HG03432 (cell line): ENCODE data around the gene ATXN7.

ENCODE experiments used
- ATAC-seq: cut with Tn5 transposase; IDR thresholded peaks from one replicate; pipeline ENCODE4 v1.9.1; 2021; ENCODE audit warnings: mild to moderate bottlenecking, moderate library complexity; ENCODE audit not compliant: unreplicated experiment

Gene ATXN7

GRCh38 chr3:63863150-63864007 lies at the start of gene ATXN7, which contains the start of gene THOC7:
ATXN7 (plus strand) TSS chr3:63863867; CDS start chr3:63912599, 48,732 bp downstream.
THOC7 (minus strand) TSS chr3:63863805; CDS start chr3:63863790, 15 bp downstream.
- ATAC-seq, result peak; percentile 77

- ATAC-seq, result no peak
These were observed 49.4 kb upstream of the ATXN7 start for GRCh38 chr3:63814237-63814636.

- no peak for ATAC-seq
These were observed 46.4 kb upstream of the ATXN7 start for GRCh38 chr3:63817225-63817624.

GRCh38 chr3:63818282-63819150 lies 45.2 kb upstream of the ATXN7 start:
- ATAC-seq, result peak; percentile 84

- no peak for ATAC-seq
These were observed 44.6 kb upstream of the ATXN7 start, which contains the start of gene C3orf49 for GRCh38 chr3:63819151-63819398. C3orf49 (plus strand) TSS chr3:63819299; CDS start chr3:63819472, 173 bp downstream.

- no peak for ATAC-seq
These were observed 39.4 kb upstream of the ATXN7 start for GRCh38 chr3:63824309-63824708.

GRCh38 chr3:63830526-63830925 lies 33.1 kb upstream of the ATXN7 start:
- ATAC-seq, result no peak

GRCh38 chr3:63832395-63832794 lies 31.3 kb upstream of the ATXN7 start:
- no peak for ATAC-seq

- no peak for ATAC-seq
These were observed 22.0 kb upstream of the ATXN7 start for GRCh38 chr3:63841704-63842103.

GRCh38 chr3:63842127-63842526 lies 21.5 kb upstream of the ATXN7 start:
- no peak for ATAC-seq

- no peak for ATAC-seq
These were observed 18.5 kb upstream of the ATXN7 start for GRCh38 chr3:63845215-63845614.

GRCh38 chr3:63847718-63848450 lies 15.8 kb upstream of the ATXN7 start:
- ATAC-seq, result no peak

- ATAC-seq, result no peak
These were observed 14.5 kb upstream of the ATXN7 start for GRCh38 chr3:63849175-63849574.

GRCh38 chr3:63851287-63851686 lies 12.4 kb upstream of the ATXN7 start:
- no peak for ATAC-seq

GRCh38 chr3:63853106-63853505 lies 10.6 kb upstream of the ATXN7 start:
- ATAC-seq, result no peak

GRCh38 chr3:63855333-63855940 lies 8.2 kb upstream of the ATXN7 start:
- no peak for ATAC-seq

GRCh38 chr3:63857311-63857710 lies 6.4 kb upstream of the ATXN7 start:
- ATAC-seq, result no peak

GRCh38 chr3:63860776-63861175 lies 2.9 kb upstream of the ATXN7 start:
- no peak for ATAC-seq

GRCh38 chr3:63861306-63861705 lies 2.4 kb upstream of the ATXN7 start:
- ATAC-seq, result no peak

GRCh38 chr3:63862804-63863149 lies 890 bp upstream of the ATXN7 start:
- ATAC-seq, result peak; percentile 0
